OCI-LY1 (cell line): ENCODE results near the gene OR9A2.

Experiments used
- H2AFZ ChIP-seq: fragments of 200-600 bp; sonication (generic), shearing (Covaris generic); 2 replicates; pipeline ENCODE4 v1.6.0; 2014; ENCODE audit warnings: antibody characterized with exemption, mild to moderate bottlenecking, low read length
- H3F3A ChIP-seq: fragments of 200-600 bp; sonication (generic), shearing (Covaris generic); 2 replicates; pipeline ENCODE4 v1.6.0; 2014; ENCODE audit warnings: mild to moderate bottlenecking, antibody characterized with exemption, low read length, moderate library complexity; ENCODE audit not compliant: insufficient read depth
- H3K27ac ChIP-seq: fragments of 200-600 bp; sonication (generic); 2 replicates; pipeline ENCODE4 v1.5.1; 2014; ENCODE audit warnings: low read length, mixed run types, mild to moderate bottlenecking, low read depth; ENCODE audit not compliant: poor library complexity, severe bottlenecking
- H3K27me3 ChIP-seq: fragments of 200-600 bp; sonication (generic); 2 replicates; pipeline ENCODE4 v1.6.0; 2014; ENCODE audit warnings: antibody characterized with exemption, mild to moderate bottlenecking, low read length, moderate library complexity; ENCODE audit not compliant: insufficient read depth
- H3K36me3 ChIP-seq: fragments of 200-600 bp; sonication (generic); 2 replicates; pipeline ENCODE4 v1.6.1; 2014; ENCODE audit warnings: mild to moderate bottlenecking, antibody characterized with exemption, low read length, moderate library complexity, mixed read lengths; ENCODE audit not compliant: insufficient read depth
- H3K4me1 ChIP-seq: fragments of 200-600 bp; sonication (generic); 2 replicates; pipeline ENCODE4 v1.5.1; 2014; ENCODE audit warnings: mild to moderate bottlenecking, low read length, moderate library complexity; ENCODE audit not compliant: insufficient read depth, severe bottlenecking
- H3K4me2 ChIP-seq: fragments of 200-600 bp; sonication (generic), shearing (Covaris generic); 2 replicates; pipeline ENCODE4 v1.6.1; 2014; ENCODE audit warnings: low read length
- H3K4me3 ChIP-seq: fragments of 200-600 bp; sonication (generic); 2 replicates; pipeline ENCODE4 v1.5.1; 2014; ENCODE audit warnings: low read length, low read depth, mild to moderate bottlenecking, mixed read lengths; ENCODE audit not compliant: poor library complexity, severe bottlenecking
- H3K79me2 ChIP-seq: fragments of 200-600 bp; shearing (Covaris generic); 2 replicates; pipeline ENCODE4 v1.6.1; 2016; ENCODE audit warnings: mixed run types, low read length, mixed read lengths; ENCODE audit not compliant: insufficient read depth
- H3K9ac ChIP-seq: fragments of 200-600 bp; sonication (generic), shearing (Covaris generic); 2 replicates; pipeline ENCODE4 v1.6.1; 2014; ENCODE audit warnings: mild to moderate bottlenecking, low read length, mixed read lengths
- H3K9me2 ChIP-seq: fragments of 200-600 bp; sonication (generic), shearing (Covaris generic); 2 replicates; pipeline ENCODE4 v1.6.1; 2014; ENCODE audit warnings: low read depth, mild to moderate bottlenecking, low read length, mixed read lengths
- H3K9me3 ChIP-seq: fragments of 200-600 bp; shearing (Covaris generic); 2 replicates; pipeline ENCODE4 v1.6.1; 2014; ENCODE audit warnings: low read length, mixed read lengths
- H4K20me1 ChIP-seq: fragments of 200-600 bp; sonication (generic), shearing (Covaris generic); 2 replicates; pipeline ENCODE4 v1.6.0; 2016; ENCODE audit warnings: mild to moderate bottlenecking, low read length; ENCODE audit not compliant: insufficient read depth
- CTCF ChIP-seq: fragments of 200-600 bp; sonication (generic), shearing (Covaris generic); IDR thresholded peaks from 2 replicates; pipeline ENCODE4 v1.5.1; 2017; ENCODE audit warnings: mild to moderate bottlenecking, antibody characterized with exemption, low read length, moderate library complexity, mixed read lengths
- EZH2 ChIP-seq: fragments of 200-600 bp; sonication (generic), shearing (Covaris generic); IDR thresholded peaks from 2 replicates; pipeline ENCODE4 v1.8.0; 2017; ENCODE audit warnings: borderline replicate concordance, mixed run types, mild to moderate bottlenecking, antibody characterized with exemption, low read length, moderate library complexity, mixed read lengths

Gene OR9A2

GRCh38 chr7:143050931-143051330 lies 24.0 kb upstream of the OR9A2 start:
- Histone ChIP-seq H3F3A (no peaks in the 10 kb centered on the region), H3K4me3 (no peak overlapping the region), H3K9me2 (no peaks in the 10 kb centered on the region), H2AFZ (no peak overlapping the region), H3K36me3 (no peaks in the 10 kb centered on the region), H4K20me1 (no peaks in the 10 kb centered on the region), H3K4me1 (no peaks in the 10 kb centered on the region), H3K9me3 (no peaks in the 10 kb centered on the region), H3K27ac (no peak overlapping the region), H3K79me2 (no peaks in the 10 kb centered on the region), H3K27me3 (no peaks in the 10 kb centered on the region), H3K4me2 (no peak overlapping the region), H3K9ac (no peak overlapping the region)
- TF ChIP-seq CTCF (no peak), EZH2 (no peak)

- H3K4me1 ChIP-seq = no peaks in the 10 kb centered on the region
- TF ChIP-seq CTCF (no peak), EZH2 (no peak)
- H3K4me2 ChIP-seq = no peak overlapping the region
These were observed 22.4 kb upstream of the OR9A2 start for GRCh38 chr7:143049362-143049761.

GRCh38 chr7:143048827-143049226 lies 21.9 kb upstream of the OR9A2 start:
- H3K4me3 ChIP-seq = no peak overlapping the region
- no peaks in the 10 kb centered on the region for H4K20me1 ChIP-seq
- H3K79me2 ChIP-seq = no peaks in the 10 kb centered on the region
- H3K9ac ChIP-seq = no peak overlapping the region
- TF ChIP-seq EZH2 (no peak), CTCF (no peak)
- H3K9me2 ChIP-seq = no peaks in the 10 kb centered on the region
- H3F3A ChIP-seq = no peaks in the 10 kb centered on the region
- no peaks in the 10 kb centered on the region for H3K4me1 ChIP-seq
- no peak overlapping the region for H3K27ac ChIP-seq
- no peak overlapping the region for H2AFZ ChIP-seq
- no peak overlapping the region for H3K4me2 ChIP-seq
- no peaks in the 10 kb centered on the region for H3K27me3 ChIP-seq
- H3K9me3 ChIP-seq = no peaks in the 10 kb centered on the region
- no peaks in the 10 kb centered on the region for H3K36me3 ChIP-seq

More at GRCh38 chr7:143049362-143049761, 22.4 kb upstream of the OR9A2 start:
- no peaks in the 10 kb centered on the region for H3K36me3 ChIP-seq
- no peaks in the 10 kb centered on the region for H3K9me3 ChIP-seq
- H3K4me3 ChIP-seq = no peak overlapping the region
- H3K27me3 ChIP-seq = no peaks in the 10 kb centered on the region
- no peak overlapping the region for H3K9ac ChIP-seq
- H3F3A ChIP-seq = no peaks in the 10 kb centered on the region
- no peaks in the 10 kb centered on the region for H4K20me1 ChIP-seq
- H3K79me2 ChIP-seq = no peaks in the 10 kb centered on the region
- no peaks in the 10 kb centered on the region for H3K9me2 ChIP-seq
- no peak overlapping the region for H3K27ac ChIP-seq
- no peak overlapping the region for H2AFZ ChIP-seq
